SU-DHL-6 (cell line): Measurements from ENCODE around the gene MIA3.

ENCODE experiments used
- EZH2phosphoT487 ChIP-seq: fragments of 200-600 bp; sonication (generic), shearing (Covaris generic); conservative IDR thresholded peaks from 2 replicates; pipeline ENCODE4 v1.6.1; 2018; ENCODE audit warnings: mild to moderate bottlenecking, antibody characterized with exemption, low read length, moderate library complexity, mixed read lengths
- TF ChIP-seq, protein P1 (sequence below): fragments of 200-600 bp; sonication (generic); IDR thresholded peaks from one replicate; pipeline ENCODE4 v1.5.1; 2017; ENCODE audit warnings: antibody characterized with exemption, mild to moderate bottlenecking, low read length, moderate library complexity; ENCODE audit not compliant: insufficient read depth, poor library complexity, severe bottlenecking

GRCh38 chr1:222582099-222582774, 35.7 kb upstream of the MIA3 start:
- TF ChIP-seq, protein P1, sequence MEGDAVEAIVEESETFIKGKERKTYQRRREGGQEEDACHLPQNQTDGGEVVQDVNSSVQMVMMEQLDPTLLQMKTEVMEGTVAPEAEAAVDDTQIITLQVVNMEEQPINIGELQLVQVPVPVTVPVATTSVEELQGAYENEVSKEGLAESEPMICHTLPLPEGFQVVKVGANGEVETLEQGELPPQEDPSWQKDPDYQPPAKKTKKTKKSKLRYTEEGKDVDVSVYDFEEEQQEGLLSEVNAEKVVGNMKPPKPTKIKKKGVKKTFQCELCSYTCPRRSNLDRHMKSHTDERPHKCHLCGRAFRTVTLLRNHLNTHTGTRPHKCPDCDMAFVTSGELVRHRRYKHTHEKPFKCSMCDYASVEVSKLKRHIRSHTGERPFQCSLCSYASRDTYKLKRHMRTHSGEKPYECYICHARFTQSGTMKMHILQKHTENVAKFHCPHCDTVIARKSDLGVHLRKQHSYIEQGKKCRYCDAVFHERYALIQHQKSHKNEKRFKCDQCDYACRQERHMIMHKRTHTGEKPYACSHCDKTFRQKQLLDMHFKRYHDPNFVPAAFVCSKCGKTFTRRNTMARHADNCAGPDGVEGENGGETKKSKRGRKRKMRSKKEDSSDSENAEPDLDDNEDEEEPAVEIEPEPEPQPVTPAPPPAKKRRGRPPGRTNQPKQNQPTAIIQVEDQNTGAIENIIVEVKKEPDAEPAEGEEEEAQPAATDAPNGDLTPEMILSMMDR: no peak
- TF ChIP-seq EZH2phosphoT487: no peak
